Activated naive CD4-positive, alpha-beta T cell treated with anti-CD3 and anti-CD28 coated beads, Interleukin-2, amount 50 U/mL, for 16 hours (primary cell): ENCODE data around the gene SCN4A.
"Not testable (repeated sequence)": the region's sequence is repeated elsewhere in the genome, so short reads cannot be mapped to it uniquely, and the experiment has no call there.

Source experiments
- DNase-seq: peaks from one replicate; pipeline ENCODE4 v3.0.0-alpha.2; 2020

SCN4A gene

DNA sequence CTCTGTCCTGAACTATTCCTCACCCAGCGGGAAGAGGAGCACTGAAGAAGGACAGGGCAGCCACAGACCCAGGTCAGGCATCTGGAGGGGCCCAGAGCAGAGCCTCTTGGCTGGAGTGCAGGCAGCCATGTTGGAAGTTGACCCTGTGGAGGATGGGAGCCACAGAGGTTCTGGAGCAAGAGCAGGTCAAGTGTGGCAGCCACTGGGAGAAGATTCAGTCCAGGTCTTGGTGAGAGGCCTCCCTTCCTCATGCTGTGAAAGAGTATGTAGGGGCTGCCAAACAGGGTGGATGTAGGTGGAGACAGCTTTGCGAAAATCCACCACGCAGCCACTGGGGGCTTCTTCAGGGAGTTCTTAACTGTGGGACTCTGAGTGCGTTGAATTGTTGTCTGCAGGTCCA lies 40.0 kb downstream of the SCN4A start:
- no peak for DNase-seq

DNA sequence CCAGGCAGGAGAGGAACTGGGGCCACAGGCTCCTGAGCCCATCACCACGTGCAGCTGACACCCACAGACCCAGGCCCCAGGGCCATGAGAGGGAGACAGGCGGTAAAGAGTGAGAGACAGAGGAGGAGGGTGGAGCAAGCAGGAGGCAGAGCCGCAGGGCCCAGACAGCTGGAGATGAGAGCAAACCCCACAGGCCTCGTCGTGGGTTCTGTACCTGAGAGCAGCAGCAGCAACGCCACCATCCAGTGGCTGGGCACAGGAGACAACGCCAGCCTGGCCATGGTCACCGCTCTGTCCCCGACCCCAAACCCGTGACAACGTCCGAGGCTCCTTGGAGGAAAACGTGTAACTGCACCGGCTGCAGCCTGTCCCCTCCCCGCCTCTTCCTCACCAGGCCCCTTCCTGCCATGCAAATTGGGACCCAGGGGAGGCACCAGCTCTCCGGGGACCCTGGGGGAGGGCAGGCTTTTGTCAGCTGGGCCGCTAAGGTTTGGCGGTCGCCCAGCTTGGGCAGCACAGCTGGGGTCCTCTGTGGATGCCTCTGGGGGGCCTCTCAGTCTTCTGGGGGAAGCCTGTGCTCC lies 40.6 kb downstream of the SCN4A start, which contains the start of gene CD79B:
TSS of gene CD79B (minus strand) at position 351 of the 581 bp plus-strand sequence. CDS start at position 281, 70 bp downstream.
- DNase-seq = peak; percentile 45

DNA sequence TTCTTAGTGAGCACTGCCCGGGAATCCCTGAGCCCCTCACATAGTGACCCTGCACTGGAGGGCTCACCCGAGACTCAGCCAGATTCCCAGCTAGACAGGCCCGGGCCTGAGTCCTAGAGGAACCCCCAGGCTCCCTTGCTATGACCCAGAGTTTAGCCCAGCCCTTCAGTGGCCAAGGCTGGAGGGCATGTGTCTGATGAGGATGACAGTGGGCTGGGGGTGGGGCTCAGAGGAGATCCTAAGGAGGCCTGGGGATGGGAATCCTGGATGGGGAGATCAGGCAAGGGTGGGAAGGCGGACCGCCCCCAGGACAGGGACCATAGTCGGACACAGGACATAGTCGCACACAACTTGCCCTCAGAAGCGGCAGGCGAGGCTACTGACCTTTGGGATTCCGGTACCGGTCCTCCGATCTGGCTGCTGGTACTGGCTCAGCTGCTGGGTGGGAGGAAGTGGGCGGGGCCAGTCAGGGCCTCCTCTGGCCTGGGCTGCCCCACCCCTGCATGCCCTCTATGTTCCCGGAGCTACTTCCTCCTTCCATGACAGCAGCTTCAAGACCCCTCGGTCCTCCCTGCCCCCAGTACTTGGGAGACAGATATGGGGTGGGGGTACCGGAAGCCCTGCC lies 41.7 kb downstream of the SCN4A start:
- peak; percentile 54 for DNase-seq

DNA sequence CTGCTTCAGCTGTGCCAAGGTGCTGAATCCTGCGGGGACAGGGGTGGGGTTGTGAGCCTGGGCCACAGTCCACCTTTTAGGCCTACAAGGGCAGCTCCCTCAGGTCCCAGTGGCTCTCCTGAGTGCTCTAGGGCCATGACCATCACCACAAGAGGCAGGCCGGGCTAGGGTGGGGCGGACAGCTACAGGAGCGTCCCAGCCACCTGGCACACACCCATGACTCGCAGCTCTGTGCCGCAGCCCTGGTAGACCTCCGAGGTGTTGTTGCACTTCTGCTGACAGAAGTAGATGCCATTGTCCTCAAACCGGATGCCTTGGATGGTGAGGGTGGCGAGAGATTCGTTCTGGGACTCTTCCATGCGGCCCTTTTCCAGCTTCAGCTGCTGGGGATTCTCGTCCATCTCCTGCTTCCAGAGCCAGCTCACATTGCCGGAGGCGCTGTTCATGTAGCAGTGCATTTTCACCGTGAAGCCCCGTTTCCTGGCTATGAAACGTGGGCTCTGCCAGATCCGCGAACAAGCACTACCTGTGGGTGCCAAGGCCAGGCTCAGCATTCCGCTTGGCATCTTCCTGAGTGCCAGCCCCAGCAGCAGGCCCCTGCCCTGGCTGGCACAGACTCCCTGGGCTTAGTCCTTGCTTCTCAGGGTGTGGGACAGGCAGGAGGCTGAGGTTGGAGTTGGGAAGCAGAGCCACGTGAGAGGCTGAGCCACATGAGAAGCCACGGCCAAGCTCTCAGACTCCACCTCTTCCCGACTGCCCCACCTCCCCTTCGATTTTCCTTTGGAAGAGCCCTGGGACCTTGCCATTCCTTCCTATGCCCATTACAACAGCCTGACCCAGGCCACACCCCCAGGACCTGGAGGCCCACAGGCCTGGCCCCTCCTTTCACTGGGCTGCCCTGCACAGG lies 42.6 kb downstream of the SCN4A start:
- DNase-seq = no peak

DNA sequence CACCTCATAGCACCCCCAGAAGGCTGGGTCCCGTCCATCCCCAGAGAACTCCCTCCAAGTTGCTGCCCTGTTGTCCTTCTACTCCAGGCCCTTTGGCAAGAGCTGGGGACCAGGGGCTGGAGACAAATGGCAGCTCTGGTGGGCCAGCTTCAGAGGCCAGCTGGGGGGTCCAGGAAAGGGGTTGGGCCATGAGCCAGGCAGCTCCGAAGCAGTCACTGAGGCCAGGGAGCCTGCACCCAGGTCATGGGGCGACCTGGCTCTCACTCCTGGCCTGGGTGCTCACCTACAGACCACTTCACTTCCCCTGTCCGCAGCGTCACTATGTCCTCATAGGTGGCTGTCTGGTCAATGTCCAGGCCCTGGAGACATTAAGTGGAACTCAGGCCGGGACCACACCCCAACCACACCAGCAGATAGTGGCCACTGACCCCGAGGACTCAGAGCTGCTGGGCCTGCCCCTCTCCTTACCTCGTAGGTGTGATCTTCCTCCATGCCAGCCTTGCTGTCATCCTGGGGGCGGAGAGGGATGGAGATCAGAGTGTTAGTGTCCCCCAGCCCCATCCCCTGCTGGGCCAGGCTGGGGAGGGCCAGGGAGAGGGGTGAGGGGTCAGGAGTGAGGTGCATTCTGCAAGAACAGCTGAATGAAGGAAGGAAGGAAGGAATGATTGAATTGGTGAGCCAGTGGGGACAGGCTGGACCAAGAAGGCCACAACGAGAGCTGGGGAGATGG lies 43.6 kb downstream of the SCN4A start:
- DNase-seq = no peak

DNA sequence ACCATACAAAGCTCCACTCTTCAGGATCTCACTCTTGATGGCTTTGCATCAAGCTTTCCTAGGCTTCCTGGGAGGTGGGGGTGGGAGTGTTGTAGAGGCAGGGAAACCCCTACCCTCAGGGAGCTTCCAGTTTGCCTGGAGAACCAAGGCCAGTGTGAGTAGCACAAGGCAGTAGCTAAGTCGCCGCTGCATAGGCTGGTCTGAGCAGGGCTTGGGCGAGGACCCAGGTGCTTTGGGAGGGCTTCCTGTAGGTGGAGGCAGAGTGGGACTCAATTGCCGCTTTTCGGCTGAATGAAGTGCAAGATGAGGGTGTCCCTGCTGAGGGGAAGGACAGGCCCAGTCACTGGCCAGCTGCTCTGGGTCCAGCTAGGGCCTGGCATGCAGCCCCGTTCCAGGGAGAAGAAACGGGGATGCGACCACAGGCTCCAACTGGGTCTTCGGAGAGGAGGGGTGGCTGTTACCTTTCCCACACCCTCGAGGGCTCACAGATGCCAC lies 44.5 kb downstream of the SCN4A start:
- no peak for DNase-seq

GRCh38 chr17:63927464-63928171 lies 45.1 kb downstream of the SCN4A start:
- no peak for DNase-seq

DNA sequence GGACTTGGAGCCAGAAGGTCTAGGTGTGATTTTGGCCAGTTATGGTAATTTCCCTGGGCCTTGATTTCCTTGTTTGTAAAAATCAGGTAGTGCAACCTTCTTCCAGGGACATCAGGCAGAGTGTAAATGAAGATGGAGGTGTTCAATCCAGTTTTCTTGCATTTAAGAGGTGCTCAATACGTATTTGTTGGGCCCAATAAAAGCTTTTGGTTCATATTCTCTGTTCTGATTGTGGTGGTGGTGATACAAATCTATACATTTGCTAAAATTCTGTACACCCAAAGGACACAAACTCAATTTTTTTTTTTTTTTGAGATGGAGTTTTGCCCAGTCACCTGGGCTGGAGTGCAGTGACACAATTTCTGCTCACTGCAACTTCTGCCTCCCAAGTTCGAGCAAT lies 46.6 kb downstream of the SCN4A start:
- no peak for DNase-seq

DNA sequence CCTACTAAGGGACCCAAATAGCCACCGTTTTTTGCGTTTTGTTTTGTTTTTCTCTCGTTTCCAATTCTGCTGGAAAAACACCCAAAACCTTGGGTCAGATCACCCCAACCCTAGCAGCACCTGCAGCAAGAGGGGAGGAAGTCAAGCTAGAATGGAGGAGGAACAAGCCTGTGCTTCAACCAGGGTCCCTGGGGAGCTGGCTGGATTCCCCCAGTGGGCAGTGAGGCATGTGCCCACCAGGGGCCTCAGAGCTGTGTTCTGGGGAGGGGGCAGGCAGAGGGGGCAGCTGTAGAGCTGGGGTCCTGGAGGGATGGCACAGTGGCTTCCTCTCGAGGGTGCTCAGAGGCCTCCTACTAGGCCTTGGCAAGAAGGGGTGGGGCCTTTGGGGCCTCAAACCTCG lies 47.1 kb downstream of the SCN4A start:
- DNase-seq = no peak

- not testable (repeated sequence) for DNase-seq
Measured at GRCh38 chr17:63922402-63922801, 50.3 kb downstream of the SCN4A start.

GRCh38 chr17:63920779-63921178 lies 51.9 kb downstream of the SCN4A start:
- not testable (repeated sequence) for DNase-seq

DNA sequence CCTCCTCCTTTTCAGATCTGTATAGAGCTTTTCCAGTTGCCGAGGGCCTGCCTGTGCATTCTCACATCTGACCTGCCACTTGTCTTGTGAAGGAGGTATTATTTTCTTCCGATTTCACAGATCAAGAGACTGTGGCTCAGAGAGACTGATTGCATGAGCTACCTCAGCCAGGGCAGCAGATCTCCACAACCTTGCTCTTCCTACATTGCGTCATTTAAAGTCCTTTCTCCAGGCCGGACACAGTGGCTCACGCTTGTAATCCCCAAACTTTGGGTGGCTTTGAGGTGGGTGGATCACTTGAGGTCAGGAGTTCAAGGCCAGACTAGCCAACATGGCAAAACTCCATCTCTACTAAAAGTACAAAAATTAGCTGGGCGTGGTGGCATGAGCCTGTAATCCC lies 52.7 kb downstream of the SCN4A start:
- DNase-seq = not testable (repeated sequence)

- DNase-seq = peak; percentile 68
Measured at GRCh38 chr17:63919311-63919723, 53.4 kb downstream of the SCN4A start.

GRCh38 chr17:63918789-63919305 lies 53.9 kb downstream of the SCN4A start, which contains the start of gene GH1:
GH1 (minus strand) TSS chr17:63918839; CDS start chr17:63918776, 63 bp downstream.
- not testable (repeated sequence) for DNase-seq

DNA sequence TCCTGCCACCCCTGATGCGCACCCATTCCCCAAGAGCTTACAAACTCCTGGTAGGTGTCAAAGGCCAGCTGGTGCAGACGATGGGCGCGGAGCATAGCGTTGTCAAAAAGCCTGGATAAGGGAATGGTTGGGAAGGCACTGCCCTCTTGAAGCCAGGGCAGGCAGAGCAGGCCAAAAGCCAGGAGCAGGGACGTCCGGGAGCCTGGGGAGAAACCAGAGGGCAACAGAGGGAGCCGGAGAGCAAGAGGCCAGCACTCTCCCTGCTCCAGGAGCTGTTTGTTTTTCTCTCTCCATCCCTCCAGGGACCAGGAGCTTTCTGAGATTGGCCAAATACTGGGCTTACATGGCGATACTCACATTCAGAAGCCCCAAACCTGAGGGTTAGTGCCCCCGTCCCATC lies 54.4 kb downstream of the SCN4A start:
- no peak for DNase-seq

DNA sequence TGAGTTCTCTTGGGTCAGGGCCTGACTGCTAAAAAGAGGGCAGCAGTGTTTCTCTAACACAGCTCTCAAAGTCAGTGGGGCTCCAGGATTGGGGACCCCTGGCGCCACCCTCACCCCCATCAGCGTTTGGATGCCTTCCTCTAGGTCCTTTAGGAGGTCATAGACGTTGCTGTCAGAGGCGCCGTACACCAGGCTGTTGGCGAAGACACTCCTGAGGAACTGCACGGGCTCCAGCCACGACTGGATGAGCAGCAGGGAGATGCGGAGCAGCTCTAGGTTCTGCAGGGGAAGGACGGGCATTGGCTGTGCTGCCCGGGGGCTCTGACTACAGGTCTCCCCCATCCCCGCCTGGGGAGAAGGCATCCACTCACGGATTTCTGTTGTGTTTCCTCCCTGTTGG lies 55.1 kb downstream of the SCN4A start:
- no peak for DNase-seq

GRCh38 chr17:63917206-63917605 lies 55.5 kb downstream of the SCN4A start:
- DNase-seq = not testable (repeated sequence)

DNA sequence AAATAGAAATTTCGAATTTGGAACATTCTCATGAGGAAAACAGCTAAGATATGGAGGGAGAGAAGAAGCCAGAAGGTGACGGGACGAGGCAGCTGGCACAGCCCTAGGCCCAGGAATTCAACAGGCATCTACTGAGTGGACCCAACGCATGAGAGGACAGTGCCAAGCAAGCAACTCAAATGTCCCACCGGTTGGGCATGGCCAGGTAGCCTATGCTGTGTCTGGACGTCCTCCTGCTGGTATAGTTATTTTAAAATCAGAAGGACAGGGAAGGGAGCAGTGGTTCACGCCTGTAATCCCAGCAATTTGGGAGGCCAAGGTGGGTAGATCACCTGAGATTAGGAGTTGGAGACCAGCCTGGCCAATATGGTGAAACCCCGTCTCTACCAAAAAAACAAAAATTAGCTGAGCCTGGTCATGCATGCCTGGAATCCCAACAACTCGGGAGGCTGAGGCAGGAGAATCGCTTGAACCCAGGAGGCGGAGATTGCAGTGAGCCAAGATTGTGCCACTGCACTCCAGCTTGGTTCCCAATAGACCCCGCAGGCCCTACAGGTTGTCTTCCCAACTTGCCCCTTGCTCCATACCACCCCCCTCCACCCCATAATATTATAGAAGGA lies 56.0 kb downstream of the SCN4A start:
- no peak for DNase-seq

GRCh38 chr17:63915753-63916152 lies 57.0 kb downstream of the SCN4A start:
- DNase-seq = not testable (repeated sequence)

DNA sequence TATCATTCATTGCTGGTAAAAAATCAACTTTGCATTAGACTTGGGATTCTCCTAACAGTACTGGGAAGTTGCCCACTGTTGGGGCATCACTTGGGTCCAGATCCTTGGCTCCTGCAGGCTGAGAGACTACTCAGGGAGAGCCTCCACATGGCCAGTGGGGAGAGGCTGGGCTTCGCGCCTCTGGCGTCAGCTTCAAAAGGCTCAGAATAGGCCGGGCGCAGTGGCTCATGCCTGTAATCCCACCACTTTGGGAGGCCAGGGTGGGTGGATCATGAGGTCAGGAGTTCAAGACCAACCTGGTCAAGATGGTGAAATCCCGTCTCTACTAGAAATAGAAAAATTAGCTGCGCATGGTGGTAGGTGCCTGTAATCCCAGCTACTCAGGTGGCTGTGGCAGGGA lies 58.2 kb downstream of the SCN4A start:
- DNase-seq = no peak

DNA sequence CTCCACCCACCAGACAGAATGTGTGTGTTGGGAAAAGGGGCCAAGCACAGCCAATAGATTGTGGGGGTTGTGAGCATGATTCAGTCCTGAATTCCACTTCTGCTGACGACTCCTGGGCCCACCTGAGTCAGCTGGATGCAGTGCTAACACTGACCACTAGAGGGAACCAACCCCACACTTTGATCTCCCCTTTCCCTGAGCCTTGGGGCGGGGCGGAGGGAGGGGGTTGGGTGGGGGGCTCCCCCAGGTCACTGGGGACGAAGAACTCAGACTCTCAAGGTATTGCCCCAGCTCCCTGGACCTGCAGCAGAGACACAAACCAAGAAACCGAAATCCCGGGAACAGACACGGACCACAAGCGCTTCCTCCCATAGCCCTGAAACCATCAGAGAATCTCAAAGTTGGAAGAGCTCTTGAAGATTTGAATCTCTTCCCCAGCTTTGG lies 61.0 kb downstream of the SCN4A start:
- DNase-seq = peak; percentile 63
